Loucy (cell line): ENCODE results near the gene EIF2S3B.

Source experiments
- EZH2phosphoT487 ChIP-seq: fragments of 200-600 bp; IDR thresholded peaks from 2 replicates; pipeline ENCODE4 v1.6.1; 2018; ENCODE audit warnings: antibody characterized with exemption, mild to moderate bottlenecking, moderate library complexity, borderline replicate concordance
- TF ChIP-seq, protein P1 (sequence below): fragments of 200-600 bp; sonication (generic); conservative IDR thresholded peaks from 2 replicates; pipeline ENCODE4 v1.5.1; 2014; ENCODE audit warnings: mild to moderate bottlenecking, antibody characterized with exemption, low read length

DNA sequence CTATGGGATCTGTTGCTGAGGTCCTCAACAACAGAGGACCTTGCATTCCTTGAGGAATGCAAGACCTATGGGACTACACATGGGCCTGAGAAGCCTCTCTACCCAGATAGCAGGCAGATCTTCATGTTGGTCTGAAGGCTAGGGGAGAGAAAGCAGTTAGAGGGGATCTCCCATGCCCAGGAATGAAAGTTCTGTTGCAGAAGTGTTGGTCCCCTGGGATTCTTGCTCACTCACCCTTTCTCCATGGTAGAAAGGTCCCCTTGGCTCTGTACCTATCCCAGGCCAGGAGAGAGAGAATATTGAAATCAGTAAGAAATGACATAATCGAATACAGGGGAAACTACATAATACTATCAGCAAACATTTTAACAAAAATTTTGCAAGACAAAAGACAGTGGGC is 36.0 kb upstream of the EIF2S3B start:
- TF ChIP-seq, protein P1, sequence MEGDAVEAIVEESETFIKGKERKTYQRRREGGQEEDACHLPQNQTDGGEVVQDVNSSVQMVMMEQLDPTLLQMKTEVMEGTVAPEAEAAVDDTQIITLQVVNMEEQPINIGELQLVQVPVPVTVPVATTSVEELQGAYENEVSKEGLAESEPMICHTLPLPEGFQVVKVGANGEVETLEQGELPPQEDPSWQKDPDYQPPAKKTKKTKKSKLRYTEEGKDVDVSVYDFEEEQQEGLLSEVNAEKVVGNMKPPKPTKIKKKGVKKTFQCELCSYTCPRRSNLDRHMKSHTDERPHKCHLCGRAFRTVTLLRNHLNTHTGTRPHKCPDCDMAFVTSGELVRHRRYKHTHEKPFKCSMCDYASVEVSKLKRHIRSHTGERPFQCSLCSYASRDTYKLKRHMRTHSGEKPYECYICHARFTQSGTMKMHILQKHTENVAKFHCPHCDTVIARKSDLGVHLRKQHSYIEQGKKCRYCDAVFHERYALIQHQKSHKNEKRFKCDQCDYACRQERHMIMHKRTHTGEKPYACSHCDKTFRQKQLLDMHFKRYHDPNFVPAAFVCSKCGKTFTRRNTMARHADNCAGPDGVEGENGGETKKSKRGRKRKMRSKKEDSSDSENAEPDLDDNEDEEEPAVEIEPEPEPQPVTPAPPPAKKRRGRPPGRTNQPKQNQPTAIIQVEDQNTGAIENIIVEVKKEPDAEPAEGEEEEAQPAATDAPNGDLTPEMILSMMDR, result no peak
- TF ChIP-seq EZH2phosphoT487, result no peak
